H1 (cell line): ENCODE measurements around the gene MOCS1. TPM values are rescaled to one million over a fixed set of nuclear protein-coding genes. Genes with fewer than 3 reads are reported as not detected.

ENCODE experiments used
- CTCF ChIA-PET: fragments of 300-600 bp; sonication (Branson Sonifier 250); formaldehyde crosslinking; loops from one replicate; lab custom pipeline; 2021; ENCODE audit not compliant: partially characterized antibody; lab: Charles Lee
- POLR2A ChIA-PET: fragments of 300-600 bp; sonication (Branson Sonifier 250); formaldehyde crosslinking; loops from one replicate; lab custom pipeline; 2021; ENCODE audit warnings: inconsistent platforms; ENCODE audit not compliant: partially characterized antibody; lab: Charles Lee
- DNase-seq, 2 experiments: peaks; one replicate each; pipeline versions ENCODE4 v3.0.0 to v3.0.0-alpha.2; 2010 to 2022; ENCODE audit warnings: low spot score in 2 of 2, low read depth in 1 of 2, mixed read lengths in 1 of 2
- FAIRE-seq: peaks from 2 replicates; lab custom pipeline; 2011; peaks lifted over from hg19 to GRCh38; lab: Jason Lieb, UNC
- H2AFZ ChIP-seq: 2 replicates; pipeline ENCODE4 v1.8.1; 2012; ENCODE audit warnings: low read length, inconsistent platforms
- H2AK5ac ChIP-seq: 2 replicates; pipeline ENCODE4 v1.6.1; 2013; ENCODE audit warnings: low read depth, low read length
- H2BK120ac ChIP-seq: replicated peaks from 2 replicates; pipeline ENCODE3; 2013; ENCODE audit warnings: low read depth, low read length, inconsistent platforms
- H2BK12ac ChIP-seq: 2 replicates; pipeline ENCODE4 v1.6.1; 2013; ENCODE audit warnings: low read depth, low read length
- H2BK15ac ChIP-seq: 2 replicates; pipeline ENCODE4 v1.6.1; 2013; ENCODE audit warnings: low read length
- H2BK20ac ChIP-seq: 2 replicates; pipeline ENCODE4 v1.6.1; 2013; ENCODE audit warnings: low read length
- H2BK5ac ChIP-seq: 2 replicates; pipeline ENCODE4 v1.6.1; 2013; ENCODE audit warnings: low read depth, low read length
- H3K14ac ChIP-seq: 2 replicates; pipeline ENCODE4 v1.6.1; 2013; ENCODE audit warnings: inconsistent platforms; ENCODE audit not compliant: insufficient read length
- H3K18ac ChIP-seq: 2 replicates; pipeline ENCODE4 v1.6.1; 2013; ENCODE audit warnings: low read length; ENCODE audit errors: extremely low read depth
- H3K23ac ChIP-seq: 2 replicates; pipeline ENCODE4 v1.6.1; 2013; ENCODE audit warnings: inconsistent platforms; ENCODE audit not compliant: insufficient read length
- H3K23me2 ChIP-seq: 2 replicates; pipeline ENCODE4 v1.6.1; 2013; ENCODE audit warnings: low read depth, low read length
- H3K27ac ChIP-seq: 2 replicates; pipeline ENCODE4 v1.6.1; 2011; ENCODE audit warnings: low read depth, low read length, inconsistent platforms
- H3K27me3 ChIP-seq, 4 experiments: replicated peaks in 1 of 4; 1 replicate in 1 of 4; 2 replicates in 3 of 4; pipeline versions ENCODE4 v1.6.1 to v1.8.1; 2011 to 2013; ENCODE audit warnings: low read length in 3 of 4, mild to moderate bottlenecking in 3 of 4, inconsistent platforms in 2 of 4, mixed read lengths in 2 of 4, moderate library complexity in 1 of 4; ENCODE audit not compliant: control insufficient read depth in 3 of 4, insufficient read depth in 3 of 4; ENCODE audit errors: extremely low read depth in 1 of 4
- H3K36me3 ChIP-seq, 4 experiments: 2 replicates each; pipeline versions ENCODE4 v1.6.1 to v1.8.1; 2011 to 2013; ENCODE audit warnings: mild to moderate bottlenecking in 4 of 4, low read length in 3 of 4, moderate library complexity in 2 of 4, control low read depth in 1 of 4, inconsistent platforms in 1 of 4; ENCODE audit not compliant: insufficient read depth in 4 of 4, control insufficient read depth in 2 of 4
- H3K4ac ChIP-seq: replicated peaks from 2 replicates; pipeline ENCODE3; 2013; ENCODE audit warnings: low read length, low read depth, mixed read lengths, inconsistent platforms; ENCODE audit not compliant: insufficient read length
- H3K4me1 ChIP-seq, 4 experiments: replicated peaks in 1 of 4; 1 replicate in 1 of 4; 2 replicates in 3 of 4; pipeline versions ENCODE4 v1.6.1 to v1.8.1; 2011 to 2013; ENCODE audit warnings: low read length in 3 of 4, inconsistent platforms in 2 of 4, mixed read lengths in 1 of 4; ENCODE audit not compliant: insufficient read depth in 4 of 4, control insufficient read depth in 3 of 4
- H3K4me2 ChIP-seq, 2 experiments: 2 replicates each; pipeline versions ENCODE4 v1.6.1 to v1.8.1; 2011 to 2013; ENCODE audit warnings: low read depth in 2 of 2, low read length in 2 of 2, control low read depth in 1 of 2, inconsistent platforms in 1 of 2, mild to moderate bottlenecking in 1 of 2; ENCODE audit not compliant: insufficient read depth in 1 of 2
- H3K4me3 ChIP-seq, 4 experiments: fragments of 200-600, 300-600 bp in 1 of 4; sonication (generic), shearing (Covaris generic), sonication (Bioruptor Twin) in 1 of 4; 2 replicates each; pipeline versions ENCODE4 v1.5.1 to v1.8.1; 2011 to 2016; ENCODE audit warnings: low read length in 4 of 4, low read depth in 3 of 4, control low read depth in 2 of 4, inconsistent platforms in 2 of 4, mild to moderate bottlenecking in 2 of 4, mixed read lengths in 1 of 4, moderate library complexity in 1 of 4; ENCODE audit not compliant: insufficient read depth in 2 of 4; ENCODE audit errors: extremely low read depth in 1 of 4
- H3K56ac ChIP-seq: replicated peaks from 2 replicates; pipeline ENCODE3; 2013; ENCODE audit warnings: low read depth, mild to moderate bottlenecking, mixed read lengths, low read length, inconsistent platforms; ENCODE audit not compliant: insufficient read length
- H3K79me1 ChIP-seq: 2 replicates; pipeline ENCODE4 v1.6.1; 2013; ENCODE audit warnings: low read depth, low read length, control low read depth
- H3K79me2 ChIP-seq, 2 experiments: 2 replicates each; pipeline versions ENCODE4 v1.6.1 to v1.8.1; 2012 to 2013; ENCODE audit warnings: low read length in 2 of 2, mild to moderate bottlenecking in 2 of 2, inconsistent platforms in 1 of 2; ENCODE audit not compliant: insufficient read depth in 2 of 2, control insufficient read depth in 1 of 2
- H3K9ac ChIP-seq, 4 experiments: replicated peaks in 1 of 4; 1 replicate in 1 of 4; 2 replicates in 3 of 4; pipeline versions ENCODE4 v1.6.1 to v1.8.1; 2011 to 2013; ENCODE audit warnings: low read depth in 3 of 4, low read length in 3 of 4, control low read depth in 2 of 4, mild to moderate bottlenecking in 2 of 4, moderate library complexity in 2 of 4, inconsistent platforms in 1 of 4; ENCODE audit errors: extremely low read depth in 1 of 4
- H3K9me3 ChIP-seq, 2 experiments: 2 replicates each; pipeline versions ENCODE4 v1.6.1 to v1.8.1; 2012 to 2013; ENCODE audit warnings: mild to moderate bottlenecking in 2 of 2, moderate library complexity in 2 of 2, control low read depth in 1 of 2, inconsistent platforms in 1 of 2, low read depth in 1 of 2, low read length in 1 of 2, mixed read lengths in 1 of 2; ENCODE audit not compliant: insufficient read depth in 2 of 2
- H4K20me1 ChIP-seq, 2 experiments: replicated peaks in 1 of 2; 2 replicates each; pipeline versions ENCODE3 to v1.8.1; 2011 to 2013; ENCODE audit warnings: inconsistent platforms in 2 of 2, low read length in 2 of 2, mild to moderate bottlenecking in 1 of 2; ENCODE audit not compliant: insufficient read depth in 2 of 2, control insufficient read depth in 1 of 2
- H4K5ac ChIP-seq: 2 replicates; pipeline ENCODE4 v1.6.1; 2013; ENCODE audit warnings: low read length, low read depth, mixed read lengths, inconsistent platforms; ENCODE audit not compliant: insufficient read length
- H4K8ac ChIP-seq: 2 replicates; pipeline ENCODE4 v1.8.0; 2013; ENCODE audit warnings: mild to moderate bottlenecking, moderate library complexity, low read length, inconsistent platforms; ENCODE audit not compliant: insufficient read depth; ENCODE audit errors: extremely low read depth
- H4K91ac ChIP-seq: replicated peaks from 2 replicates; pipeline ENCODE3; 2013; ENCODE audit warnings: low read length, mixed read lengths, inconsistent platforms; ENCODE audit not compliant: insufficient read length
- BRCA1 ChIP-seq: IDR thresholded peaks from 2 replicates; pipeline ENCODE4 v1.6.1; 2012; ENCODE audit warnings: low read depth, low read length, improper control_type of control experiment
- EP300 ChIP-seq, 2 experiments: IDR thresholded peaks; 1 replicate in 1 of 2; 2 replicates in 1 of 2; pipeline ENCODE4 v1.6.1; 2011 to 2012; ENCODE audit warnings: low read depth in 2 of 2, low read length in 2 of 2, mild to moderate bottlenecking in 2 of 2, borderline replicate concordance in 1 of 2, inconsistent platforms in 1 of 2, moderate library complexity in 1 of 2
- EZH2 ChIP-seq: fragments of 200-600 bp; sonication (generic); IDR thresholded peaks from 2 replicates; pipeline ENCODE4 v1.7.1; 2012; ENCODE audit warnings: low read depth, mild to moderate bottlenecking, moderate library complexity, low read length, inconsistent platforms; ENCODE audit not compliant: severe bottlenecking
- HDAC6 ChIP-seq: IDR thresholded peaks from one replicate; pipeline ENCODE4 v1.7.1; 2012; ENCODE audit warnings: low read depth, mild to moderate bottlenecking, inconsistent platforms, low read length, moderate library complexity
- JUND ChIP-seq: IDR thresholded peaks from 2 replicates; pipeline ENCODE4 v1.6.1; 2011; ENCODE audit warnings: mild to moderate bottlenecking, improper control_type of control experiment, low read length
- POLR2AphosphoS5 ChIP-seq: IDR thresholded peaks from 2 replicates; pipeline ENCODE4 v1.6.1; 2011; ENCODE audit warnings: low read depth, low read length
- RBBP5 ChIP-seq: IDR thresholded peaks from 2 replicates; pipeline ENCODE4 v1.7.1; 2012; ENCODE audit warnings: low read depth, mild to moderate bottlenecking, inconsistent platforms, low read length, moderate library complexity, borderline replicate concordance
- RFX5 ChIP-seq: IDR thresholded peaks from 2 replicates; pipeline ENCODE4 v1.6.1; 2011; ENCODE audit warnings: low read depth, low read length, improper control_type of control experiment, borderline replicate concordance
- SRF ChIP-seq: IDR thresholded peaks from 2 replicates; pipeline ENCODE4 v1.6.1; 2011; ENCODE audit warnings: mild to moderate bottlenecking, low read depth, low read length, moderate library complexity
- WGBS, 2 experiments: shearing (Covaris generic) in 1 of 2; methylation state at CpG; one replicate each; pipeline versions ENCODE4 v1.1.6 to v1.1.7; 2013 to 2015; ENCODE audit warnings: low lambda C conversion rate in 2 of 2, mixed read lengths in 2 of 2, inconsistent platforms in 1 of 2, low coverage in 1 of 2, missing lambda C conversion rate in 1 of 2; ENCODE audit not compliant: insufficient replicate concordance in 2 of 2, insufficient coverage in 1 of 2, insufficient read length in 1 of 2; ENCODE audit errors: extremely low coverage in 1 of 2, missing lambda C conversion rate in 1 of 2; 5-methylcytosine and 5-hydroxymethylcytosine counted together
- polyA plus RNA-seq, 7 experiments: library from polyadenylated mRNA; depleted of rRNA in 3 of 7; stranded (reverse) in 5 of 7; unstranded in 2 of 7; fragments of >200 nt in 5 of 7; fragments of 200-250 nt in 2 of 7; gene quantifications; 1 replicate in 5 of 7; 2 replicates in 1 of 7; 4 replicates in 1 of 7; pipeline versions ENCODE4 v1.2.1 to v1.2.3, GENCODE V29; 2011 to 2013; ENCODE audit warnings: missing spikeins in 2 of 7, mixed read lengths in 2 of 7
- total RNA-seq: library from RNA; stranded (reverse); fragmentation: NEBNext Ultra II Directional; extraction: Animal tissue kit (Norgen Biotek cat#: 25700); gene quantifications from 2 replicates; pipeline ENCODE4 v1.2.1, GENCODE V29; 2021

The MOCS1 gene
- total and polyA plus RNA-seq, 2 of the 8 experiments (the other 6 are each of a cell fraction or from before 2014, with no cell fraction given), result 13.4 to 19.7 TPM

- peaks cover 0 to 7% of the 10 kb centered on the region in 2 experiments; a peak in 2 of 4 replicates for H3K9me3 ChIP-seq
- POLR2A ChIA-PET, result interaction anchor here (1.4 kb wide), 2 partner anchors 13 to 14 kb away, joined by 4 read pairs; no protein-coding TSS in a partner anchor
Observed at GRCh38 chr6:39922821-39923220, 11.4 kb downstream of the MOCS1 start.

More at GRCh38 chr6:39922821-39923220, 11.4 kb downstream of the MOCS1 start:
- Histone ChIP-seq H3K4me3 (no peak overlapping the region), H3K4ac (no peak overlapping the region), H3K79me2 (no peaks in the 10 kb centered on the region; a peak in 1 of 4 replicates), H3K56ac (no peak overlapping the region), H4K5ac (no peak overlapping the region), H2AK5ac (no peak overlapping the region), H3K23me2 (no peaks in the 10 kb centered on the region), H2AFZ (no peak overlapping the region), H2BK12ac (no peak overlapping the region), H2BK5ac (no peak overlapping the region), H3K79me1 (peaks cover 2% of the 10 kb centered on the region; the same call in 1 of the 2 replicates), H4K8ac (no peak overlapping the region), H3K27me3 (peaks cover 0 to 1% (median 0%) of the 10 kb centered on the region in 4 experiments; a peak in 1 of 7 replicates), H4K20me1 (no peaks in the 10 kb centered on the region), H2BK15ac (no peak overlapping the region), H3K4me2 (no peak overlapping the region), H3K4me1 (no peaks in the 10 kb centered on the region), H3K14ac (no peak overlapping the region), H3K18ac (no peak overlapping the region), H3K27ac (no peak overlapping the region), H3K23ac (no peak overlapping the region), H3K36me3 (peaks cover 2 to 19% (median 10%) of the 10 kb centered on the region in 4 experiments; a peak in 7 of 8 replicates), H4K91ac (no peak overlapping the region), H3K9ac (no peak overlapping the region), H2BK120ac (no peak overlapping the region), H2BK20ac (no peak overlapping the region)
- no peak for FAIRE-seq
- no peak for DNase-seq
- CTCF ChIA-PET, result interaction anchor here (0.6 to 2.1 kb wide), 7 partner anchors 11 to 838 kb away, joined by 3 to 7 read pairs (median 4); no protein-coding TSS in a partner anchor
- no peak for TF ChIP-seq RBBP5
- TF ChIP-seq EZH2, result no peak
- TF ChIP-seq JUND, result no peak
- no peak for TF ChIP-seq BRCA1
- TF ChIP-seq RFX5, result no peak
- no peak for TF ChIP-seq SRF
- TF ChIP-seq HDAC6, result no peak
- TF ChIP-seq EP300 (IDR thresholded peaks at IDR 0.05; ENCODE audit: borderline replicate concordance in 1 of 2, low read depth in 2 of 2, low read length in 2 of 2), result no peak
- no peak for TF ChIP-seq POLR2AphosphoS5
- 90% methylated on average over 5 of the region's 5 CpGs; no CpG with 5 or more reads in 1 of the 2 experiments for WGBS, 2 experiments
